Liver (tissue), 9 donors: ENCODE measurements around the gene MGRN1. TPM values are rescaled to one million over a fixed set of nuclear protein-coding genes. Genes with fewer than 3 reads are reported as not detected.
A peak's percentile ranks its signal among the peaks of the same experiment; 100 is the strongest.

Source experiments
- DNase-seq: peaks from one replicate; pipeline ENCODE4 v3.0.0-alpha.2; 2017; ENCODE audit warnings: low spot score
- H3K27ac ChIP-seq, 2 donors: one replicate each; pipeline ENCODE4 v1.7.0; 2013; ENCODE audit warnings: inconsistent platforms in 2 of 2, low read length in 2 of 2, control low read depth in 1 of 2, low read depth in 1 of 2, mild to moderate bottlenecking in 1 of 2
- H3K27me3 ChIP-seq, 4 donors: one replicate each; pipeline versions ENCODE4 v1.6.1 to v1.7.0; 2013; ENCODE audit warnings: low read length in 3 of 4, inconsistent platforms in 1 of 4, mild to moderate bottlenecking in 1 of 4, moderate library complexity in 1 of 4; ENCODE audit not compliant: control insufficient read depth in 4 of 4, insufficient read depth in 4 of 4
- H3K36me3 ChIP-seq, 4 donors: one replicate each; pipeline versions ENCODE4 v1.6.1 to v1.7.0; 2013; ENCODE audit warnings: low read length in 3 of 4, mild to moderate bottlenecking in 3 of 4, low read depth in 1 of 4, moderate library complexity in 1 of 4; ENCODE audit not compliant: control insufficient read depth in 4 of 4, insufficient read depth in 3 of 4
- H3K4me1 ChIP-seq, 4 donors: one replicate each; pipeline versions ENCODE4 v1.6.1 to v1.7.0; 2013; ENCODE audit warnings: low read length in 3 of 4, mild to moderate bottlenecking in 3 of 4, moderate library complexity in 1 of 4; ENCODE audit not compliant: control insufficient read depth in 4 of 4, insufficient read depth in 4 of 4
- H3K4me3 ChIP-seq, 3 donors: one replicate each; pipeline versions ENCODE4 v1.6.1 to v1.7.0; 2013; ENCODE audit warnings: low read length in 3 of 3, control low read depth in 1 of 3, low read depth in 1 of 3, mild to moderate bottlenecking in 1 of 3
- H3K9ac ChIP-seq, 2 donors: one replicate each; pipeline ENCODE4 v1.7.0; 2013; ENCODE audit warnings: low read length in 2 of 2, mild to moderate bottlenecking in 2 of 2, moderate library complexity in 2 of 2, control low read depth in 1 of 2, low read depth in 1 of 2
- H3K9me3 ChIP-seq, 4 donors: one replicate each; pipeline versions ENCODE4 v1.6.1 to v1.7.0; 2013; ENCODE audit warnings: low read length in 3 of 4; ENCODE audit not compliant: control insufficient read depth in 4 of 4
- ATF3 ChIP-seq: IDR thresholded peaks from 2 replicates; pipeline ENCODE4 v1.6.1; 2016; ENCODE audit warnings: antibody characterized with exemption
- CTCF ChIP-seq: fragments of 150-350 bp; IDR thresholded peaks from 2 replicates; pipeline ENCODE4 v1.5.1; 2017; ENCODE audit warnings: improper control_type of control experiment, low read depth, low read length; ENCODE audit not compliant: missing input control
- EGR1 ChIP-seq, 2 donors: IDR thresholded peaks; 2 replicates each; pipeline ENCODE4 v1.6.1; 2016 to 2018; ENCODE audit warnings: antibody characterized with exemption in 2 of 2, low read depth in 2 of 2
- FOXA1 ChIP-seq: IDR thresholded peaks from 2 replicates; pipeline ENCODE4 v1.6.1; 2016; ENCODE audit warnings: antibody characterized with exemption
- FOXA2 ChIP-seq: IDR thresholded peaks from 2 replicates; pipeline ENCODE4 v1.6.1; 2016; ENCODE audit warnings: antibody characterized with exemption
- GABPA ChIP-seq, 2 donors: IDR thresholded peaks in 1 of 2; conservative IDR thresholded peaks in 1 of 2; 2 replicates each; pipeline ENCODE4 v1.6.1; 2016; ENCODE audit warnings: antibody characterized with exemption in 2 of 2, mild to moderate bottlenecking in 1 of 2, moderate library complexity in 1 of 2
- HNF4A ChIP-seq, 2 donors: conservative IDR thresholded peaks; 2 replicates each; pipeline ENCODE4 v1.6.1; 2016; ENCODE audit warnings: antibody characterized with exemption in 2 of 2, mild to moderate bottlenecking in 2 of 2
- HNF4G ChIP-seq: IDR thresholded peaks from 2 replicates; pipeline ENCODE4 v1.6.1; 2016; ENCODE audit warnings: antibody characterized with exemption
- JUND ChIP-seq, 2 donors: IDR thresholded peaks; 2 replicates each; pipeline ENCODE4 v1.6.1; 2016; ENCODE audit warnings: antibody characterized with exemption in 2 of 2
- MAX ChIP-seq: IDR thresholded peaks from 2 replicates; pipeline ENCODE4 v1.6.1; 2016; ENCODE audit warnings: antibody characterized with exemption
- NR2F2 ChIP-seq: IDR thresholded peaks from 2 replicates; pipeline ENCODE4 v1.6.1; 2016; ENCODE audit warnings: antibody characterized with exemption
- RAD21 ChIP-seq, 2 donors: IDR thresholded peaks; 2 replicates each; pipeline ENCODE4 v1.6.1; 2016; ENCODE audit warnings: antibody characterized with exemption in 2 of 2, mild to moderate bottlenecking in 2 of 2
- REST ChIP-seq: IDR thresholded peaks from 2 replicates; pipeline ENCODE4 v1.6.1; 2016; ENCODE audit warnings: antibody characterized with exemption, mild to moderate bottlenecking
- RXRA ChIP-seq, 2 donors: IDR thresholded peaks; 2 replicates each; pipeline ENCODE4 v1.6.1; 2017 to 2018; ENCODE audit warnings: antibody characterized with exemption in 2 of 2, mild to moderate bottlenecking in 1 of 2
- SP1 ChIP-seq: IDR thresholded peaks from 2 replicates; pipeline ENCODE4 v1.6.1; 2018; ENCODE audit warnings: antibody characterized with exemption, mild to moderate bottlenecking
- TAF1 ChIP-seq: conservative IDR thresholded peaks from 2 replicates; pipeline ENCODE4 v1.6.1; 2016; ENCODE audit warnings: antibody characterized with exemption, mild to moderate bottlenecking
- YY1 ChIP-seq: IDR thresholded peaks from 2 replicates; pipeline ENCODE4 v1.6.1; 2016; ENCODE audit warnings: antibody characterized with exemption, mild to moderate bottlenecking
- ZBTB33 ChIP-seq: IDR thresholded peaks from 2 replicates; pipeline ENCODE4 v1.6.1; 2016; ENCODE audit warnings: antibody characterized with exemption
- WGBS: extraction: QIAGEN DNeasy Blood & Tissue Kit; methylation state at CpG from one replicate; pipeline ENCODE4 v1.1.7; 2013; 5-methylcytosine and 5-hydroxymethylcytosine counted together
- polyA plus RNA-seq, 2 donors: library from polyadenylated mRNA; stranded (reverse) in 1 of 2; unstranded in 1 of 2; fragments of 200-250 nt in 1 of 2; fragments of >200 nt in 1 of 2; fragmentation: Nextera tagmentation in 1 of 2; extraction: Ambion mirVana in 1 of 2; gene quantifications; one replicate each; pipeline versions ENCODE4 v1.2.1 to v1.2.3, GENCODE V29; 2013 to 2015
- total RNA-seq, 2 donors: library from RNA; depleted of rRNA; stranded (reverse); fragments of >200 nt; gene quantifications; one replicate each; pipeline ENCODE4 v1.2.3, GENCODE V29; 2014
- donor health status: healthy.
- donor health status: healthy.
- donor health status: healthy.
- donor health status: healthy.
- donor health status: healthy.

Gene MGRN1
- total and polyA plus RNA-seq, 4 donors, result 15.9 to 35.7 (median 25.9) TPM

GRCh38 chr16:4675864-4676786 lies 51.5 kb downstream of the MGRN1 start:
- H3K36me3 ChIP-seq, result peaks cover 0 to 21% (median 7%) of the 10 kb centered on the region in 4 donors
- DNase-seq, result no peak
- no peak overlapping the region for H3K4me3 ChIP-seq
- no peaks in the 10 kb centered on the region for H3K27me3 ChIP-seq
- H3K9me3 ChIP-seq, result no peaks in the 10 kb centered on the region
- H3K4me1 ChIP-seq, result peaks cover 6 to 60% (median 47%) of the 10 kb centered on the region in 4 donors
- peak overlapping the region; percentile 83 to 98 for H3K27ac ChIP-seq
- H3K9ac ChIP-seq, result peak overlapping the region in 1 of 2 donors; percentile 34
- WGBS, result 59% methylated on average over 23 of the region's 23 CpGs
- TF ChIP-seq CTCF, result no peak
- peak; percentile 33 for TF ChIP-seq YY1
- TF ChIP-seq RXRA (IDR thresholded peaks at IDR 0.05), result peak; percentile 51 to 74
- TF ChIP-seq NR2F2, result no peak
- TF ChIP-seq TAF1, result no peak
- no peak for TF ChIP-seq EGR1 (IDR thresholded peaks at IDR 0.05; ENCODE audit: low read depth in 2 of 2)
- no peak for TF ChIP-seq FOXA1
- TF ChIP-seq JUND (IDR thresholded peaks at IDR 0.05), result no peak
- TF ChIP-seq GABPA (IDR thresholded peaks at IDR 0.05 in 1 of 2, conservative IDR thresholded peaks at IDR 0.05 in 1 of 2), result no peak
- no peak for TF ChIP-seq FOXA2
- TF ChIP-seq ATF3, result no peak
- peak; percentile 76 to 87 for TF ChIP-seq HNF4A (conservative IDR thresholded peaks at IDR 0.05)
- no peak for TF ChIP-seq ZBTB33
- TF ChIP-seq MAX, result no peak
- peak; percentile 39 for TF ChIP-seq HNF4G
- TF ChIP-seq RAD21 (IDR thresholded peaks at IDR 0.05), result peak in 1 of 2 donors; percentile 24
- no peak for TF ChIP-seq REST
- peak; percentile 61 for TF ChIP-seq SP1
